ENCODE data around the gene TMTC1. TPM values are rescaled to one million over a fixed set of nuclear protein-coding genes. Genes with fewer than 3 reads are reported as not detected.
"Not testable (repeated sequence)": the region's sequence is repeated elsewhere in the genome, so short reads cannot be mapped to it uniquely, and the experiment has no call there.

Gene TMTC1
- total RNA-seq, 1 experiment from 2014 or later: 6.1 TPM

GRCh38 chr12:29556363-29556762, 227.4 kb downstream of the TMTC1 start:
- ChIA-PET POLR2A (ENCODE audit: low non-redundant PET) (interaction anchor here (0.7 kb wide), 1 partner anchor 580 kb away, joined by 3 read pairs; no protein-coding TSS in a partner anchor), CTCF (no interaction called here)
- BruUV-seq (replicated peaks): no TSS peak
- H3K36me3 ChIP-seq (ENCODE audit: insufficient read depth, low read length, poor library complexity, severe bottlenecking): no peaks in the 10 kb centered on the region
- DNase-seq (ENCODE audit: low spot score): no peak
- no peak overlapping the region for H3K4me3 ChIP-seq (ENCODE audit: low read depth, low read length, poor library complexity, severe bottlenecking)
- H3K27me3 ChIP-seq (replicated peaks; ENCODE audit: insufficient read depth, low read depth, low read length, poor library complexity): peaks cover 7% of the 10 kb centered on the region
- TF ChIP-seq EZH2 (IDR thresholded peaks at IDR 0.05; ENCODE audit: borderline replicate concordance, low read depth, low read length, poor library complexity, severe bottlenecking): no peak
- TF ChIP-seq, protein P1, sequence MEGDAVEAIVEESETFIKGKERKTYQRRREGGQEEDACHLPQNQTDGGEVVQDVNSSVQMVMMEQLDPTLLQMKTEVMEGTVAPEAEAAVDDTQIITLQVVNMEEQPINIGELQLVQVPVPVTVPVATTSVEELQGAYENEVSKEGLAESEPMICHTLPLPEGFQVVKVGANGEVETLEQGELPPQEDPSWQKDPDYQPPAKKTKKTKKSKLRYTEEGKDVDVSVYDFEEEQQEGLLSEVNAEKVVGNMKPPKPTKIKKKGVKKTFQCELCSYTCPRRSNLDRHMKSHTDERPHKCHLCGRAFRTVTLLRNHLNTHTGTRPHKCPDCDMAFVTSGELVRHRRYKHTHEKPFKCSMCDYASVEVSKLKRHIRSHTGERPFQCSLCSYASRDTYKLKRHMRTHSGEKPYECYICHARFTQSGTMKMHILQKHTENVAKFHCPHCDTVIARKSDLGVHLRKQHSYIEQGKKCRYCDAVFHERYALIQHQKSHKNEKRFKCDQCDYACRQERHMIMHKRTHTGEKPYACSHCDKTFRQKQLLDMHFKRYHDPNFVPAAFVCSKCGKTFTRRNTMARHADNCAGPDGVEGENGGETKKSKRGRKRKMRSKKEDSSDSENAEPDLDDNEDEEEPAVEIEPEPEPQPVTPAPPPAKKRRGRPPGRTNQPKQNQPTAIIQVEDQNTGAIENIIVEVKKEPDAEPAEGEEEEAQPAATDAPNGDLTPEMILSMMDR (conservative IDR thresholded peaks at IDR 0.05; ENCODE audit: low read depth, low read length): no peak
- no peak overlapping the region for H3K27ac ChIP-seq (ENCODE audit: low read depth, low read length, poor library complexity, severe bottlenecking)
- intact Hi-C loops (cut with micrococcal nuclease; ENCODE audit: unreplicated experiment): loop anchor here (10.0 kb wide), 1 partner anchor 728 kb away; no protein-coding TSS in a partner anchor
- no peaks in the 10 kb centered on the region for H3K4me1 ChIP-seq (ENCODE audit: insufficient read depth, low read length, poor library complexity, severe bottlenecking)
- H3K9me3 ChIP-seq (ENCODE audit: low read depth, low read length, poor library complexity, severe bottlenecking): no peaks in the 10 kb centered on the region

DNA sequence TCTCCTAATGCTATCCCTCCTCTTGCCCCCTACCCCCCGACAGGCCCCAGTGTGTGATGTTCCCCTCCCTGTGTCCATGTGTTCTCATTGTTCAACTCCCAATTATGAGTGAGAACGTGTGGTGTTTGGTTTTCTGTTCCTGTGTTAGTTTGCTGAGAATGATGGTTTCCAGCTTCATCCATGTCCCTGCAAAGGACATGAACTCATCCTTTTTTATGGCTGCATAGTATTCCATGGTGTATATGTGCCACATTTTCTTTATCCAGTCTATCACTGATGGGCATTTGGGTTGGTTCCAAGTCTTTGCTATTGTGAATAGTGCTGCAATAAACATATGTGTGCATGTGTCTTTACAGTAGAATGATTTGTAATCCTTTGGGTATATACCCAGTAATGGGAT, 228.3 kb downstream of the TMTC1 start:
- H3K36me3 ChIP-seq (ENCODE audit: insufficient read depth, low read length, poor library complexity, severe bottlenecking); H3K4me1 ChIP-seq (ENCODE audit: insufficient read depth, low read length, poor library complexity, severe bottlenecking); DNase-seq (ENCODE audit: low spot score); H3K9me3 ChIP-seq (ENCODE audit: low read depth, low read length, poor library complexity, severe bottlenecking); BruUV-seq (replicated peaks); H3K27ac ChIP-seq (ENCODE audit: low read depth, low read length, poor library complexity, severe bottlenecking); H3K4me3 ChIP-seq (ENCODE audit: low read depth, low read length, poor library complexity, severe bottlenecking); POLR2A ChIA-PET (ENCODE audit: low non-redundant PET); H3K27me3 ChIP-seq (replicated peaks; ENCODE audit: insufficient read depth, low read depth, low read length, poor library complexity): not testable (repeated sequence)
- CTCF ChIA-PET: interaction anchor here (0.6 kb wide), 1 partner anchor 44 kb away, joined by 5 read pairs; no protein-coding TSS in a partner anchor
- intact Hi-C loops (cut with micrococcal nuclease; ENCODE audit: unreplicated experiment): loop anchor here (10.0 kb wide), 1 partner anchor 729 kb away; no protein-coding TSS in a partner anchor

- DNase-seq (ENCODE audit: low spot score): no peak
- Histone ChIP-seq H3K4me3 (ENCODE audit: low read depth, low read length, poor library complexity, severe bottlenecking) (no peak overlapping the region), H3K9me3 (ENCODE audit: low read depth, low read length, poor library complexity, severe bottlenecking) (no peaks in the 10 kb centered on the region), H3K27ac (ENCODE audit: low read depth, low read length, poor library complexity, severe bottlenecking) (no peak overlapping the region), H3K27me3 (replicated peaks; ENCODE audit: insufficient read depth, low read depth, low read length, poor library complexity) (peaks cover 4% of the 10 kb centered on the region), H3K4me1 (ENCODE audit: insufficient read depth, low read length, poor library complexity, severe bottlenecking) (no peaks in the 10 kb centered on the region), H3K36me3 (ENCODE audit: insufficient read depth, low read length, poor library complexity, severe bottlenecking) (no peaks in the 10 kb centered on the region)
- intact Hi-C loops (cut with micrococcal nuclease; ENCODE audit: unreplicated experiment): loop anchor here (5.0 to 10.0 kb wide), 3 partner anchors 244 to 732 kb away; no protein-coding TSS in a partner anchor
- CTCF ChIA-PET: no interaction called here
- BruUV-seq (replicated peaks): no TSS peak
- POLR2A ChIA-PET (ENCODE audit: low non-redundant PET): no interaction called here
- no peak for TF ChIP-seq EZH2 (IDR thresholded peaks at IDR 0.05; ENCODE audit: borderline replicate concordance, low read depth, low read length, poor library complexity, severe bottlenecking)
- TF ChIP-seq, protein P1 (conservative IDR thresholded peaks at IDR 0.05; ENCODE audit: low read depth, low read length): no peak
Measured at GRCh38 chr12:29552994-29553748, 230.6 kb downstream of the TMTC1 start.
